Activated naive CD4-positive, alpha-beta T cell treated with anti-CD3 and anti-CD28 coated beads, Interleukin-2, amount 10 ng/mL, durations not matched to agents 7 days and 5 days (primary cell): ENCODE data around the gene MCC.
A peak's percentile ranks its signal among the peaks of the same experiment; 100 is the strongest.

Source experiments
- CTCF ChIA-PET: fragments of 350-600 bp; sonication (Branson Sonifier 250); formaldehyde crosslinking; loops from one replicate; lab custom pipeline; 2021; ENCODE audit warnings: antibody characterized with exemption; lab: Charles Lee
- DNase-seq: peaks from one replicate; pipeline ENCODE4 v3.0.0-alpha.2; 2020
- H3K27ac Mint-ChIP-seq: one replicate; pipeline ENCODE4 v1.8.0; 2021; ENCODE audit warnings: mild to moderate bottlenecking, moderate library complexity, mixed read lengths
- H3K27me3 Mint-ChIP-seq: one replicate; pipeline ENCODE4 v1.8.0; 2021; ENCODE audit warnings: mild to moderate bottlenecking, mixed read lengths
- H3K36me3 Mint-ChIP-seq: one replicate; pipeline ENCODE4 v1.8.0; 2021; ENCODE audit warnings: mixed read lengths
- H3K4me1 Mint-ChIP-seq: one replicate; pipeline ENCODE4 v1.8.0; 2021; ENCODE audit warnings: mixed read lengths
- H3K4me3 Mint-ChIP-seq: one replicate; pipeline ENCODE4 v1.8.0; 2021; ENCODE audit warnings: mild to moderate bottlenecking, moderate library complexity, mixed read lengths
- H3K9me3 Mint-ChIP-seq: one replicate; pipeline ENCODE4 v1.8.0; 2021; ENCODE audit warnings: mixed read lengths

Gene MCC

GRCh38 chr5:113294311-113295110 lies 193.7 kb downstream of the MCC start:
- Mint-ChIP-seq H3K36me3 (no peaks in the 10 kb centered on the region), H3K4me3 (peak overlapping the region; percentile 82), H3K9me3 (no peaks in the 10 kb centered on the region), H3K4me1 (peaks cover 21% of the 10 kb centered on the region), H3K27me3 (peaks cover 74% of the 10 kb centered on the region), H3K27ac (peak overlapping the region; percentile 25)
- CTCF ChIA-PET, result interaction anchor here (0.8 to 3.2 kb wide), 3 partner anchors 24 to 299 kb away, joined by 3 to 11 read pairs (median 5); no protein-coding TSS in a partner anchor
- peak; percentile 83 for DNase-seq

GRCh38 chr5:113293975-113294310 lies 194.3 kb downstream of the MCC start:
- Mint-ChIP-seq H3K9me3 (no peaks in the 10 kb centered on the region), H3K4me1 (peaks cover 21% of the 10 kb centered on the region), H3K27me3 (peaks cover 80% of the 10 kb centered on the region), H3K4me3 (peak overlapping the region; percentile 82), H3K27ac (peak overlapping the region; percentile 25), H3K36me3 (no peaks in the 10 kb centered on the region)
- CTCF ChIA-PET, result interaction anchor here (1.4 to 3.2 kb wide), 2 partner anchors 24 to 298 kb away, joined by 3 to 11 read pairs; no protein-coding TSS in a partner anchor
- no peak for DNase-seq

GRCh38 chr5:113293068-113293974 lies 194.9 kb downstream of the MCC start:
- Mint-ChIP-seq H3K4me3 (peak overlapping the region; percentile 82), H3K27ac (no peak overlapping the region), H3K36me3 (no peaks in the 10 kb centered on the region), H3K27me3 (peaks cover 78% of the 10 kb centered on the region), H3K9me3 (no peaks in the 10 kb centered on the region), H3K4me1 (peaks cover 21% of the 10 kb centered on the region)
- CTCF ChIA-PET, result interaction anchor here (1.4 to 3.2 kb wide), 2 partner anchors 25 to 297 kb away, joined by 3 to 11 read pairs; no protein-coding TSS in a partner anchor
- DNase-seq, result no peak

- CTCF ChIA-PET, result no interaction called here
- Mint-ChIP-seq H3K36me3 (no peaks in the 10 kb centered on the region), H3K4me3 (no peak overlapping the region), H3K27me3 (peaks cover 78% of the 10 kb centered on the region), H3K4me1 (peaks cover 21% of the 10 kb centered on the region), H3K9me3 (no peaks in the 10 kb centered on the region), H3K27ac (no peak overlapping the region)
- no peak for DNase-seq
Measured at GRCh38 chr5:113292462-113292861, 195.8 kb downstream of the MCC start.

GRCh38 chr5:113283558-113283957 lies 204.7 kb downstream of the MCC start:
- no peaks in the 10 kb centered on the region for H3K9me3 Mint-ChIP-seq
- DNase-seq, result no peak
- CTCF ChIA-PET, result no interaction called here
- H3K27ac Mint-ChIP-seq, result no peak overlapping the region
- H3K27me3 Mint-ChIP-seq, result peaks cover 23% of the 10 kb centered on the region
- no peaks in the 10 kb centered on the region for H3K36me3 Mint-ChIP-seq
- no peak overlapping the region for H3K4me3 Mint-ChIP-seq
- no peaks in the 10 kb centered on the region for H3K4me1 Mint-ChIP-seq

GRCh38 chr5:113282472-113282871 lies 205.8 kb downstream of the MCC start:
- Mint-ChIP-seq H3K9me3 (no peaks in the 10 kb centered on the region), H3K36me3 (no peaks in the 10 kb centered on the region), H3K4me1 (no peaks in the 10 kb centered on the region), H3K27me3 (peaks cover 14% of the 10 kb centered on the region), H3K27ac (no peak overlapping the region), H3K4me3 (no peak overlapping the region)
- no peak for DNase-seq
- CTCF ChIA-PET, result interaction anchor here (1.1 kb wide), 1 partner anchor 106 kb away, joined by 4 read pairs; no protein-coding TSS in a partner anchor

- no peak overlapping the region for H3K4me3 Mint-ChIP-seq
- DNase-seq, result no peak
- H3K9me3 Mint-ChIP-seq, result no peaks in the 10 kb centered on the region
- CTCF ChIA-PET, result interaction anchor here (1.1 kb wide), 1 partner anchor 105 kb away, joined by 4 read pairs; no protein-coding TSS in a partner anchor
- no peak overlapping the region for H3K27ac Mint-ChIP-seq
- H3K27me3 Mint-ChIP-seq, result peaks cover 6% of the 10 kb centered on the region
- no peaks in the 10 kb centered on the region for H3K36me3 Mint-ChIP-seq
- no peaks in the 10 kb centered on the region for H3K4me1 Mint-ChIP-seq
Measured at GRCh38 chr5:113281194-113281593, 207.1 kb downstream of the MCC start.

GRCh38 chr5:113280541-113280940 lies 207.7 kb downstream of the MCC start:
- peaks cover 4% of the 10 kb centered on the region for H3K27me3 Mint-ChIP-seq
- DNase-seq, result no peak
- CTCF ChIA-PET, result interaction anchor here (1.3 kb wide), 1 partner anchor 49 kb away, joined by 3 read pairs; no protein-coding TSS in a partner anchor
- no peak overlapping the region for H3K4me3 Mint-ChIP-seq
- no peaks in the 10 kb centered on the region for H3K36me3 Mint-ChIP-seq
- H3K27ac Mint-ChIP-seq, result no peak overlapping the region
- H3K9me3 Mint-ChIP-seq, result no peaks in the 10 kb centered on the region
- H3K4me1 Mint-ChIP-seq, result no peaks in the 10 kb centered on the region

GRCh38 chr5:113278976-113279375 lies 209.3 kb downstream of the MCC start:
- peaks cover 2% of the 10 kb centered on the region for H3K4me1 Mint-ChIP-seq
- H3K27ac Mint-ChIP-seq, result no peak overlapping the region
- H3K9me3 Mint-ChIP-seq, result no peaks in the 10 kb centered on the region
- no peak overlapping the region for H3K4me3 Mint-ChIP-seq
- H3K36me3 Mint-ChIP-seq, result no peaks in the 10 kb centered on the region
- H3K27me3 Mint-ChIP-seq, result peaks cover 4% of the 10 kb centered on the region
- no peak for DNase-seq
- CTCF ChIA-PET, result no interaction called here

- H3K27ac Mint-ChIP-seq, result no peak overlapping the region
- CTCF ChIA-PET, result interaction anchor here (0.7 kb wide), 1 partner anchor 16 kb away, joined by 4 read pairs; no protein-coding TSS in a partner anchor
- no peak for DNase-seq
- no peak overlapping the region for H3K4me3 Mint-ChIP-seq
- H3K9me3 Mint-ChIP-seq, result no peaks in the 10 kb centered on the region
- H3K27me3 Mint-ChIP-seq, result peaks cover 4% of the 10 kb centered on the region
- no peaks in the 10 kb centered on the region for H3K36me3 Mint-ChIP-seq
- peaks cover 5% of the 10 kb centered on the region for H3K4me1 Mint-ChIP-seq
Measured at GRCh38 chr5:113276493-113276892, 211.8 kb downstream of the MCC start.

- Mint-ChIP-seq H3K36me3 (no peaks in the 10 kb centered on the region), H3K9me3 (no peaks in the 10 kb centered on the region), H3K4me1 (peaks cover 5% of the 10 kb centered on the region), H3K27me3 (peaks cover 4% of the 10 kb centered on the region), H3K4me3 (no peak overlapping the region), H3K27ac (no peak overlapping the region)
- CTCF ChIA-PET, result interaction anchor here (0.6 kb wide), 1 partner anchor 351 kb away, joined by 4 read pairs; no protein-coding TSS in a partner anchor
- DNase-seq, result no peak
Measured at GRCh38 chr5:113276001-113276400, 212.3 kb downstream of the MCC start.

- no peak for DNase-seq
- CTCF ChIA-PET, result interaction anchor here (0.9 kb wide), 1 partner anchor 337 kb away, joined by 3 read pairs; no protein-coding TSS in a partner anchor
- Mint-ChIP-seq H3K4me1 (peaks cover 5% of the 10 kb centered on the region), H3K9me3 (no peaks in the 10 kb centered on the region), H3K27me3 (peaks cover 3% of the 10 kb centered on the region), H3K27ac (no peak overlapping the region), H3K4me3 (no peak overlapping the region), H3K36me3 (no peaks in the 10 kb centered on the region)
Measured at GRCh38 chr5:113274836-113275414, 213.3 kb downstream of the MCC start.

- Mint-ChIP-seq H3K27me3 (no peaks in the 10 kb centered on the region), H3K27ac (no peak overlapping the region), H3K36me3 (no peaks in the 10 kb centered on the region), H3K4me1 (peaks cover 5% of the 10 kb centered on the region), H3K9me3 (no peaks in the 10 kb centered on the region), H3K4me3 (no peak overlapping the region)
- CTCF ChIA-PET, result interaction anchor here (0.9 kb wide), 1 partner anchor 338 kb away, joined by 3 read pairs; no protein-coding TSS in a partner anchor
- DNase-seq, result no peak
Measured at GRCh38 chr5:113273948-113274347, 214.3 kb downstream of the MCC start.
